ENCODE measurements around the gene RTL10.

GRCh38 chr22:19868333-19868732, 13.7 kb upstream of the RTL10 start:
- TF ChIP-seq FOXM1 (IDR thresholded peaks at IDR 0.05; ENCODE audit: low read depth) (no peak), MEF2A (IDR thresholded peaks at IDR 0.05; ENCODE audit: borderline replicate concordance, low read depth) (no peak)
